ENCODE measurements around the gene DPEP2.
"Not testable (repeated sequence)": the region's sequence is repeated elsewhere in the genome, so short reads cannot be mapped to it uniquely, and the experiment has no call there.

The DPEP2 gene

GRCh38 chr16:68005786-68006286 lies 6.6 kb upstream of the DPEP2 start:
- DNase-seq (ENCODE audit: low spot score) = no peak

- no peak for DNase-seq (ENCODE audit: low spot score)
Measured at GRCh38 chr16:68005211-68005610, 5.9 kb upstream of the DPEP2 start.

- no peak for DNase-seq (ENCODE audit: low spot score)
Measured at GRCh38 chr16:68003031-68003430, 3.7 kb upstream of the DPEP2 start.

- no peak for DNase-seq (ENCODE audit: low spot score)
Measured at GRCh38 chr16:68000450-68000849, 1.2 kb upstream of the DPEP2 start.

- no peak for DNase-seq (ENCODE audit: low spot score)
Measured at GRCh38 chr16:67999985-68000384, 701 bp upstream of the DPEP2 start.

- DNase-seq (ENCODE audit: low spot score) = not testable (repeated sequence)
Measured at GRCh38 chr16:67998231-67998778, 979 bp downstream of the DPEP2 start.

- DNase-seq (ENCODE audit: low spot score) = no peak
Measured at GRCh38 chr16:67996666-67997065, 2.6 kb downstream of the DPEP2 start.

GRCh38 chr16:67995423-67995822 lies 3.9 kb downstream of the DPEP2 start:
- DNase-seq (ENCODE audit: low spot score) = no peak

GRCh38 chr16:67994040-67994408 lies 5.3 kb downstream of the DPEP2 start:
- not testable (repeated sequence) for DNase-seq (ENCODE audit: low spot score)

- peak; percentile 85 for DNase-seq (ENCODE audit: low spot score)
Measured at GRCh38 chr16:67993207-67994039, 5.9 kb downstream of the DPEP2 start.

GRCh38 chr16:67992661-67993206 lies 6.5 kb downstream of the DPEP2 start:
- DNase-seq (ENCODE audit: low spot score) = no peak

GRCh38 chr16:67990018-67990386 lies 9.3 kb downstream of the DPEP2 start:
- no peak for DNase-seq (ENCODE audit: low spot score)

- DNase-seq (ENCODE audit: low spot score) = no peak
Measured at GRCh38 chr16:67989322-67990017, 9.8 kb downstream of the DPEP2 start.

- no peak for DNase-seq (ENCODE audit: low spot score)
Measured at GRCh38 chr16:67988675-67989074, 10.6 kb downstream of the DPEP2 start.

GRCh38 chr16:67987460-67988160 lies 11.7 kb downstream of the DPEP2 start:
- no peak for DNase-seq (ENCODE audit: low spot score)

- no peak for DNase-seq (ENCODE audit: low spot score)
Measured at GRCh38 chr16:67986949-67987348, 12.3 kb downstream of the DPEP2 start.

- DNase-seq (ENCODE audit: low spot score) = no peak
Measured at GRCh38 chr16:67982011-67982696, 17.1 kb downstream of the DPEP2 start.

GRCh38 chr16:67979955-67980678 lies 19.2 kb downstream of the DPEP2 start, which contains the start of gene DPEP3:
Gene DPEP3 (minus strand): TSS chr16:67980499. CDS start chr16:67980380, 119 bp downstream.
- no peak for DNase-seq (ENCODE audit: low spot score)

GRCh38 chr16:67977469-67978227 lies 21.6 kb downstream of the DPEP2 start:
- no peak for DNase-seq (ENCODE audit: low spot score)

- no peak for DNase-seq (ENCODE audit: low spot score)
Measured at GRCh38 chr16:67977005-67977404, 22.3 kb downstream of the DPEP2 start.
